Stomach (tissue), 9 donors: ENCODE data around the gene PRKRA. TPM values are rescaled to one million over a fixed set of nuclear protein-coding genes. Genes with fewer than 3 reads are reported as not detected.
A peak's percentile ranks its signal among the peaks of the same experiment; 100 is the strongest.

Experiments used
- DNase-seq, 2 donors: peaks; one replicate each; pipeline versions ENCODE4 v3.0.0 to v3.0.0-alpha.2; 2013 to 2019
- H3K27ac ChIP-seq, 5 donors: fragments of 200-600 bp in 4 of 5; sonication (generic) in 4 of 5; one replicate each; pipeline ENCODE4 v1.5.1; 2013 to 2019; ENCODE audit warnings: mild to moderate bottlenecking in 1 of 5, moderate library complexity in 1 of 5
- H3K27me3 ChIP-seq, 3 donors: fragments of 200-600 bp; sonication (generic); one replicate each; pipeline ENCODE4 v1.5.1; 2017 to 2019; ENCODE audit warnings: mixed run types in 1 of 3
- H3K36me3 ChIP-seq, 4 donors: fragments of 200-600 bp; sonication (generic); 1 replicate in 3 of 4; 2 replicates in 1 of 4; pipeline ENCODE4 v1.5.1; 2016 to 2019
- H3K4me1 ChIP-seq, 4 donors: fragments of 200-600 bp; sonication (generic); one replicate each; pipeline ENCODE4 v1.5.1; 2016 to 2019
- H3K4me3 ChIP-seq, 4 donors: fragments of 200-600 bp; sonication (generic) in 3 of 4; one replicate each; pipeline ENCODE4 v1.5.1; 2016 to 2019; ENCODE audit warnings: mild to moderate bottlenecking in 1 of 4
- H3K9me3 ChIP-seq, 4 donors: fragments of 200-600 bp; sonication (generic); one replicate each; pipeline ENCODE4 v1.5.1; 2016 to 2019
- CTCF ChIP-seq, 7 experiments: fragments of 450-650 bp in 4 of 7; fragments of 200-600 bp in 3 of 7; sonication (generic) in 3 of 7; IDR thresholded peaks; one replicate each; pipeline ENCODE4 v1.5.1; 2016 to 2019; ENCODE audit warnings: antibody characterized with exemption in 7 of 7, control low read depth in 2 of 7, mild to moderate bottlenecking in 1 of 7
- EP300 ChIP-seq: sonication (generic); formaldehyde crosslinking; IDR thresholded peaks from one replicate; pipeline ENCODE4 v1.6.1; 2017; ENCODE audit warnings: antibody characterized with exemption
- POLR2A ChIP-seq, 4 donors: fragments of 450-650 bp; IDR thresholded peaks; one replicate each; pipeline ENCODE4 v1.6.1; 2016; ENCODE audit warnings: antibody characterized with exemption in 4 of 4, control low read depth in 2 of 4, mild to moderate bottlenecking in 1 of 4, moderate library complexity in 1 of 4
- POLR2AphosphoS5 ChIP-seq, 3 donors: sonication (generic); formaldehyde crosslinking; IDR thresholded peaks; one replicate each; pipeline ENCODE4 v1.6.1; 2016; ENCODE audit warnings: antibody characterized with exemption in 3 of 3
- WGBS, 5 donors: extraction: QIAGEN DNeasy Blood & Tissue Kit in 3 of 5; methylation state at CpG; one replicate each; pipeline versions ENCODE4 v1.1.5 to v1.1.7; 2013 to 2018; 5-methylcytosine and 5-hydroxymethylcytosine counted together
- intact Hi-C: fragments of 100-400 bp; cut with DNase I; formaldehyde crosslinking; loops from one replicate; pipeline ENCODE4 v1.15.1; 2023; ENCODE audit warnings: low total_unique reads
- polyA plus RNA-seq, 3 donors: library from polyadenylated mRNA; stranded (reverse); fragments of 200-250 nt; gene quantifications; one replicate each; pipeline ENCODE4 v1.2.3, GENCODE V29; 2013
- total RNA-seq, 5 donors: library from RNA; depleted of rRNA; stranded (reverse); fragments of >200 nt; gene quantifications; one replicate each; pipeline versions ENCODE4 v1.1.0 to v1.2.3, GENCODE V29; 2014 to 2016
- donor health status: healthy with polysubstance abuse.
- donor health status: Bipolar disorder and iron deficiency.
- donor health status: healthy.

The PRKRA gene
- total and polyA plus RNA-seq, 8 donors: 30.6 to 145 (median 63.7) TPM

GRCh38 chr2:178448968-178449661 is 1.9 kb downstream of the PRKRA start:
- peak overlapping the region; percentile 70 to 94 (median 83) for H3K4me3 ChIP-seq
- 62 to 70% (median 68%) methylated on average over 4 of the region's 4 CpGs for WGBS, 5 donors
- intact Hi-C loops: no loop called here
- peak overlapping the region in 1 of 5 donors; percentile 99 for H3K27ac ChIP-seq
- peaks cover 7 to 40% (median 24%) of the 10 kb centered on the region in 4 donors for H3K4me1 ChIP-seq
- no peak for TF ChIP-seq CTCF (IDR thresholded peaks at IDR 0.05)
- TF ChIP-seq POLR2AphosphoS5 (IDR thresholded peaks at IDR 0.05): no peak
- no peak for TF ChIP-seq EP300
- TF ChIP-seq POLR2A (IDR thresholded peaks at IDR 0.05): no peak
- H3K36me3 ChIP-seq: peaks cover 16 to 45% (median 40%) of the 10 kb centered on the region in 4 donors
- peak in 1 of 2 donors; percentile 41 for DNase-seq
- no peaks in the 10 kb centered on the region for H3K27me3 ChIP-seq
- no peaks in the 10 kb centered on the region for H3K9me3 ChIP-seq

- peaks cover 45 to 100% (median 98%) of the 10 kb centered on the region in 4 donors for H3K36me3 ChIP-seq
- intact Hi-C loops: no loop called here
- no peaks in the 10 kb centered on the region for H3K27me3 ChIP-seq
- DNase-seq: no peak
- 60 to 85% (median 79%) methylated on average over 2 of the region's 2 CpGs for WGBS, 5 donors
- H3K4me3 ChIP-seq: no peak overlapping the region
- no peak for TF ChIP-seq POLR2AphosphoS5 (IDR thresholded peaks at IDR 0.05)
- no peak for TF ChIP-seq POLR2A (IDR thresholded peaks at IDR 0.05)
- TF ChIP-seq CTCF (IDR thresholded peaks at IDR 0.05): no peak
- no peak for TF ChIP-seq EP300
- H3K27ac ChIP-seq: no peak overlapping the region
- no peaks in the 10 kb centered on the region for H3K9me3 ChIP-seq
- H3K4me1 ChIP-seq: no peaks in the 10 kb centered on the region
Measured at GRCh38 chr2:178441426-178441825, 9.5 kb downstream of the PRKRA start.

- peaks cover 44 to 100% (median 98%) of the 10 kb centered on the region in 4 donors for H3K36me3 ChIP-seq
- H3K4me3 ChIP-seq: no peak overlapping the region
- no peak for TF ChIP-seq POLR2AphosphoS5 (IDR thresholded peaks at IDR 0.05)
- TF ChIP-seq CTCF (IDR thresholded peaks at IDR 0.05): no peak
- TF ChIP-seq EP300: no peak
- TF ChIP-seq POLR2A (IDR thresholded peaks at IDR 0.05): no peak
- H3K9me3 ChIP-seq: no peaks in the 10 kb centered on the region
- no peak overlapping the region for H3K27ac ChIP-seq
- no peak for DNase-seq
- WGBS, 5 donors: 89 to 96% (median 93%) methylated on average over 2 of the region's 2 CpGs
- H3K4me1 ChIP-seq: no peaks in the 10 kb centered on the region
- H3K27me3 ChIP-seq: no peaks in the 10 kb centered on the region
- intact Hi-C loops: no loop called here
Measured at GRCh38 chr2:178436662-178437061, 14.3 kb downstream of the PRKRA start.

- intact Hi-C loops: no loop called here
- Histone ChIP-seq H3K27ac (no peak overlapping the region), H3K36me3 (peaks cover 37 to 81% (median 78%) of the 10 kb centered on the region in 4 donors), H3K27me3 (no peaks in the 10 kb centered on the region), H3K4me3 (no peak overlapping the region), H3K9me3 (peaks cover 0 to 14% (median 2%) of the 10 kb centered on the region in 4 donors), H3K4me1 (no peaks in the 10 kb centered on the region)
- TF ChIP-seq POLR2AphosphoS5 (IDR thresholded peaks at IDR 0.05): no peak
- TF ChIP-seq POLR2A (IDR thresholded peaks at IDR 0.05): no peak
- no peak for TF ChIP-seq EP300
- DNase-seq: no peak
Measured at GRCh38 chr2:178429336-178429735, 21.6 kb downstream of the PRKRA start.

- no peak overlapping the region for H3K4me3 ChIP-seq
- H3K4me1 ChIP-seq: no peaks in the 10 kb centered on the region
- WGBS, 5 donors: 81 to 100% (median 83%) methylated on average over 1 of the region's 1 CpG
- no peak overlapping the region for H3K27ac ChIP-seq
- H3K36me3 ChIP-seq: peaks cover 29 to 75% (median 68%) of the 10 kb centered on the region in 4 donors
- no peak for TF ChIP-seq POLR2A (IDR thresholded peaks at IDR 0.05)
- TF ChIP-seq EP300: no peak
- no peak for TF ChIP-seq POLR2AphosphoS5 (IDR thresholded peaks at IDR 0.05)
- no peak for TF ChIP-seq CTCF (IDR thresholded peaks at IDR 0.05)
- intact Hi-C loops: no loop called here
- no peak for DNase-seq
- H3K9me3 ChIP-seq: peaks cover 0 to 14% (median 2%) of the 10 kb centered on the region in 4 donors
- H3K27me3 ChIP-seq: no peaks in the 10 kb centered on the region
Measured at GRCh38 chr2:178428396-178428806, 22.6 kb downstream of the PRKRA start.
